ENCODE measurements around the gene COPS6. TPM values are rescaled to one million over a fixed set of nuclear protein-coding genes. Genes with fewer than 3 reads are reported as not detected.

Gene COPS6
- total and polyA plus RNA-seq, 2 donors: 49.1 to 81.1 TPM

DNA sequence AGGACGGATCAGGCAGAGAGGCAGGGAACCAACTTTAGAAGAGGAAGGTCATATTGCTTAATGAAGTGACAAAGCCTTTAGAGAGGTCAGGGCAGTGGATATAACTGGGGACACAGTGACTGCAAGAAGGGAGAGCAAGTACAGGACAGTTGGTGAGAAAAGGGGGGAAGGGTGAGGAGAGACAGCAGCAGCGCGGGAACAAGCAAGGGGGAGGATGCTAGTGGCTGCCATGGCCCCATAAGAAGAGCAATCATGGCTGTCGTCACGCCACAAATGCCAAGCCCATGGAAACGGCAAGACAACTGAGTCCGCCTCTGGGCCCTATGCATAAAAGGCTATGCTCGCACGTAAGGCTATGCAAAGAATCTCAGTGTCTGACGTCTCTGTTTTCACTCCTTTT, 16.3 kb upstream of the COPS6 start:
- 98% methylated on average over 10 of the region's 10 CpGs for WGBS
- Histone ChIP-seq H3K27ac (ENCODE audit: low read depth in 1 of 2, low read length in 1 of 2) (no peak overlapping the region), H3K9me3 (ENCODE audit: control insufficient read depth in 2 of 2, insufficient read depth in 1 of 2, low read length in 1 of 2) (peaks cover 26 to 47% of the 10 kb centered on the region in 2 donors), H3K27me3 (ENCODE audit: control insufficient read depth in 2 of 2, insufficient read depth in 1 of 2, low read length in 1 of 2) (no peaks in the 10 kb centered on the region), H3K36me3 (ENCODE audit: control insufficient read depth in 2 of 2, insufficient read depth in 2 of 2, low read length in 1 of 2) (peaks cover 74 to 86% of the 10 kb centered on the region in 2 donors), H3K4me3 (ENCODE audit: low read length in 2 of 2) (no peak overlapping the region), H3K4me1 (ENCODE audit: control insufficient read depth in 2 of 2, insufficient read depth in 2 of 2, low read length in 2 of 2) (no peaks in the 10 kb centered on the region)
- DNase-seq (ENCODE audit: low read depth in 6 of 9, low spot score in 9 of 9): no peak

DNA sequence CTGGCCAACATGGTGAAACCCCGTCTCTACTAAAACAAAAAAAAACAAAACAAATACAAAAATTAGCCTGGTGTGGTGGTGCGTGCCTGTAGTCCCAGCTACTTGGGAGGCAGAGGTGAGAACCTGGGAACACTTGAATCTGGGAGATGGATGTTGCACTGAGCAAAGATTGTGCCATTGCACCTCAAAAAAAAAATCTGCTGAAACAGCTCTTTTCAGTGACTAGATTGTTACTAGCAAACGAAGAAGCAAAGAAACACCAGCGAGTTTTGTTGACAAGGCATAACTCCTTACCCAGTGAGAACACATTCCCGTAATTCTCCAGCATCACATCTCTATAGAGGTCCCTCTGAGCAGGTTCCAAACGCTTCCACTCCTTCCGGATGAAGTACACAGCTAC, 13.9 kb upstream of the COPS6 start:
- Histone ChIP-seq H3K4me3 (ENCODE audit: low read length in 2 of 2) (no peak overlapping the region), H3K27me3 (ENCODE audit: control insufficient read depth in 2 of 2, insufficient read depth in 1 of 2, low read length in 1 of 2) (no peaks in the 10 kb centered on the region), H3K36me3 (ENCODE audit: control insufficient read depth in 2 of 2, insufficient read depth in 2 of 2, low read length in 1 of 2) (peaks cover 71 to 94% of the 10 kb centered on the region in 2 donors), H3K4me1 (ENCODE audit: control insufficient read depth in 2 of 2, insufficient read depth in 2 of 2, low read length in 2 of 2) (peaks cover 0 to under 1% of the 10 kb centered on the region in 2 donors), H3K9me3 (ENCODE audit: control insufficient read depth in 2 of 2, insufficient read depth in 1 of 2, low read length in 1 of 2) (peaks cover 26 to 43% of the 10 kb centered on the region in 2 donors), H3K27ac (ENCODE audit: low read depth in 1 of 2, low read length in 1 of 2) (no peak overlapping the region)
- WGBS: 96% methylated on average over 7 of the region's 7 CpGs
- DNase-seq (ENCODE audit: low read depth in 6 of 9, low spot score in 9 of 9): no peak

DNA sequence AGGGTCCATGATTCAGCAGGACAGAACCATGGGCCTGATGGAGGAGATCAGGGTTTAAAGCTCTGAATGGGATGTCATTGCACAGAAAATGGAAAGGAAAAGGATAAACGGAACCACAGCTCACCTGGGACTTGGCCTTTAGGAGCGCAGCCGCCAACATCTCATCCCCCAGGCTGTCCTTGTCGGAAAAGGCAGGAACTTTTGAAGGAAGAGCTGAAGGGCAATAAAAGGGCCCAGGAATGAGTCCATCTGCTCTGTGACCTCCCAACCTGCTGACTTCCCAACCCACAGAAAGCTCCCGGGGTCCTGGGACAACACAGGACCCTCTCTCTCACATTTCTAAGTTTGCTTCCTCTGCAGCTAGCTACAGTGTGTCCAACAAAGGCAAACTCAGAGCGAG, 13.4 kb upstream of the COPS6 start:
- Histone ChIP-seq H3K4me1 (ENCODE audit: control insufficient read depth in 2 of 2, insufficient read depth in 2 of 2, low read length in 2 of 2) (peaks cover 3 to 7% of the 10 kb centered on the region in 2 donors), H3K27ac (ENCODE audit: low read depth in 1 of 2, low read length in 1 of 2) (no peak overlapping the region), H3K27me3 (ENCODE audit: control insufficient read depth in 2 of 2, insufficient read depth in 1 of 2, low read length in 1 of 2) (no peaks in the 10 kb centered on the region), H3K9me3 (ENCODE audit: control insufficient read depth in 2 of 2, insufficient read depth in 1 of 2, low read length in 1 of 2) (peaks cover 25 to 37% of the 10 kb centered on the region in 2 donors), H3K36me3 (ENCODE audit: control insufficient read depth in 2 of 2, insufficient read depth in 2 of 2, low read length in 1 of 2) (peaks cover 67 to 90% of the 10 kb centered on the region in 2 donors), H3K4me3 (ENCODE audit: low read length in 2 of 2) (no peak overlapping the region)
- no peak for DNase-seq (ENCODE audit: low read depth in 6 of 9, low spot score in 9 of 9)
- 96% methylated on average over 6 of the region's 6 CpGs for WGBS

DNA sequence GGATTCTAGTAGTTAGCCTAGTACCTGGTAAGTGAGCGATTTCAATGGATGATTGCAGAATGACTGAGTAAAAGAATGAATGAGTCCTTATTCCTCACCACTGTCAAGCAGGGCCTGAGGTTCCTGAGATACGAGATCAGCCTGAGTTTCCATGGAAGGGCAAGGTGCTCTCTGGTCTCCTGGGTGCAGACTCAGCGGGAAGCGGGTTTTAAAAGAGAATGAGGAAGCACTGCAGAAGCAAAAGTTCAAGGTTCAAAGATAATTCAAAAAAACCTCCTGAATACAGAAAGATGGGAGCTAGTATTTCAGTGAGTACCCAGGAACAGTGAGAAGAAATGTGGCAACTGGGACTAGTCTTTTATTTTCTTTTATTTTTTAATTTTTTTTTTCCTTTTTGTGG, 11.6 kb upstream of the COPS6 start:
- DNase-seq (ENCODE audit: low read depth in 6 of 9, low spot score in 9 of 9): no peak
- WGBS: over 99% methylated on average over 4 of the region's 4 CpGs
- H3K4me1 ChIP-seq (ENCODE audit: control insufficient read depth in 2 of 2, insufficient read depth in 2 of 2, low read length in 2 of 2): peaks cover 11 to 12% of the 10 kb centered on the region in 2 donors
- peaks cover 8 to 19% of the 10 kb centered on the region in 2 donors for H3K9me3 ChIP-seq (ENCODE audit: control insufficient read depth in 2 of 2, insufficient read depth in 1 of 2, low read length in 1 of 2)
- peaks cover 49 to 72% of the 10 kb centered on the region in 2 donors for H3K36me3 ChIP-seq (ENCODE audit: control insufficient read depth in 2 of 2, insufficient read depth in 2 of 2, low read length in 1 of 2)
- no peak overlapping the region for H3K27ac ChIP-seq (ENCODE audit: low read depth in 1 of 2, low read length in 1 of 2)
- H3K4me3 ChIP-seq (ENCODE audit: low read length in 2 of 2): no peak overlapping the region
- peaks cover 2 to 4% of the 10 kb centered on the region in 2 donors for H3K27me3 ChIP-seq (ENCODE audit: control insufficient read depth in 2 of 2, insufficient read depth in 1 of 2, low read length in 1 of 2)

GRCh38 chr7:100079024-100079560, 9.7 kb upstream of the COPS6 start:
- H3K27me3 ChIP-seq (ENCODE audit: control insufficient read depth in 2 of 2, insufficient read depth in 1 of 2, low read length in 1 of 2): peaks cover 4 to 23% of the 10 kb centered on the region in 2 donors
- DNase-seq (ENCODE audit: low read depth in 6 of 9, low spot score in 9 of 9): no peak
- WGBS: 97% methylated on average over 7 of the region's 7 CpGs
- H3K9me3 ChIP-seq (ENCODE audit: control insufficient read depth in 2 of 2, insufficient read depth in 1 of 2, low read length in 1 of 2): peaks cover 0 to 2% of the 10 kb centered on the region in 2 donors
- H3K4me1 ChIP-seq (ENCODE audit: control insufficient read depth in 2 of 2, insufficient read depth in 2 of 2, low read length in 2 of 2): peaks cover 11 to 19% of the 10 kb centered on the region in 2 donors
- H3K4me3 ChIP-seq (ENCODE audit: low read length in 2 of 2): no peak overlapping the region
- H3K27ac ChIP-seq (ENCODE audit: low read depth in 1 of 2, low read length in 1 of 2): no peak overlapping the region
- peaks cover 30 to 53% of the 10 kb centered on the region in 2 donors for H3K36me3 ChIP-seq (ENCODE audit: control insufficient read depth in 2 of 2, insufficient read depth in 2 of 2, low read length in 1 of 2)

DNA sequence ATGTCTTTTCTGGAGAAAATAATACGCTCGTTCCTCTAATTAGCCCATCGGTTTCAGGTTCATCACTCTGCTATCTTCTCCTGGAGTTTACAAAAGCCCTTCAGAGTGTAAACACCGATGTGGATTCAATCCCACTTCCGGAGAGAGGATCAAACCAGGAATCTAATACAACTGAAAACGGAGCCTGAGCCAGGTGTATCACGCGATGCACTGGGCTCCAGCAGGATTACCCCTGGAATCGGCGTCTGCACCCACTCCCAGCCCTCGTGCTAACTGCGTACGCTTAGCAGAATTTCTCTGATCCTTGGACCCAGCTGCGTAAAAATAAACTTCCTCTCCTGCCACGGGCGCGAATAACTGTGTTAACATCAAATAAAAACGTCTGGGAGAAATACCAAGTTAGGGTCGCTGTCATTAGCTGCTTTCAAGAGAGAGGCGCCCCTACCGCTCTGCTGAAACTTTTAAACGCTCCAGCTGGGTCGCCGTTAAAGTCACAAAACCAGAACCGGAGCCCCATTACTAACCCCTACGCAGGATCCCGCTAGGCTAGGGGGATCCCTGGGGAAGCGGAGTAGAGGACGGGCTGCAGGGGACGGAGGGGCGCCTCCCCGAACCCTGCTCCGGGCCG, 7.7 kb upstream of the COPS6 start:
- 1% methylated on average over 34 of the region's 34 CpGs for WGBS
- H3K36me3 ChIP-seq (ENCODE audit: control insufficient read depth in 2 of 2, insufficient read depth in 2 of 2, low read length in 1 of 2): peaks cover 12 to 34% of the 10 kb centered on the region in 2 donors
- H3K27me3 ChIP-seq (ENCODE audit: control insufficient read depth in 2 of 2, insufficient read depth in 1 of 2, low read length in 1 of 2): peaks cover 7 to 34% of the 10 kb centered on the region in 2 donors
- no peak for DNase-seq (ENCODE audit: low read depth in 6 of 9, low spot score in 9 of 9)
- no peaks in the 10 kb centered on the region for H3K9me3 ChIP-seq (ENCODE audit: control insufficient read depth in 2 of 2, insufficient read depth in 1 of 2, low read length in 1 of 2)
- peaks cover 11 to 19% of the 10 kb centered on the region in 2 donors for H3K4me1 ChIP-seq (ENCODE audit: control insufficient read depth in 2 of 2, insufficient read depth in 2 of 2, low read length in 2 of 2)
- H3K27ac ChIP-seq (ENCODE audit: low read depth in 1 of 2, low read length in 1 of 2): peak overlapping the region; percentile 64 to 86
- H3K4me3 ChIP-seq (ENCODE audit: low read length in 2 of 2): peak overlapping the region; percentile 81 to 98

- H3K9me3 ChIP-seq (ENCODE audit: control insufficient read depth in 2 of 2, insufficient read depth in 1 of 2, low read length in 1 of 2): no peaks in the 10 kb centered on the region
- WGBS: under 1% methylated on average over 55 of the region's 55 CpGs
- peaks cover 7 to 34% of the 10 kb centered on the region in 2 donors for H3K27me3 ChIP-seq (ENCODE audit: control insufficient read depth in 2 of 2, insufficient read depth in 1 of 2, low read length in 1 of 2)
- peak within 1 kb of the TSS; percentile 81 to 98 for H3K4me3 ChIP-seq (ENCODE audit: low read length in 2 of 2)
- peak within 1 kb of the TSS; percentile 64 to 86 for H3K27ac ChIP-seq (ENCODE audit: low read depth in 1 of 2, low read length in 1 of 2)
- DNase-seq (ENCODE audit: low read depth in 6 of 9, low spot score in 9 of 9): peak; percentile 94 to 99 (median 96)
- peaks cover 11 to 19% of the 10 kb centered on the region in 2 donors for H3K4me1 ChIP-seq (ENCODE audit: control insufficient read depth in 2 of 2, insufficient read depth in 2 of 2, low read length in 2 of 2)
- H3K36me3 ChIP-seq (ENCODE audit: control insufficient read depth in 2 of 2, insufficient read depth in 2 of 2, low read length in 1 of 2): peaks cover 8 to 28% of the 10 kb centered on the region in 2 donors
These were observed 7.2 kb upstream of the COPS6 start, which contains the start of gene ZNF3 for GRCh38 chr7:100081535-100082102. Gene ZNF3 (minus strand): TSS chr7:100081723. CDS start chr7:100077357, 4,366 bp downstream.

- Histone ChIP-seq H3K27ac (ENCODE audit: low read depth in 1 of 2, low read length in 1 of 2) (no peak overlapping the region), H3K36me3 (ENCODE audit: control insufficient read depth in 2 of 2, insufficient read depth in 2 of 2, low read length in 1 of 2) (peaks cover 0 to 16% of the 10 kb centered on the region in 2 donors), H3K4me3 (ENCODE audit: low read length in 2 of 2) (no peak overlapping the region), H3K9me3 (ENCODE audit: control insufficient read depth in 2 of 2, insufficient read depth in 1 of 2, low read length in 1 of 2) (no peaks in the 10 kb centered on the region), H3K4me1 (ENCODE audit: control insufficient read depth in 2 of 2, insufficient read depth in 2 of 2, low read length in 2 of 2) (peaks cover 12 to 19% of the 10 kb centered on the region in 2 donors), H3K27me3 (ENCODE audit: control insufficient read depth in 2 of 2, insufficient read depth in 1 of 2, low read length in 1 of 2) (peaks cover 7 to 34% of the 10 kb centered on the region in 2 donors)
- WGBS: 73% methylated on average over 4 of the region's 4 CpGs
- DNase-seq (ENCODE audit: low read depth in 6 of 9, low spot score in 9 of 9): no peak
These were observed 5.8 kb upstream of the COPS6 start for GRCh38 chr7:100082978-100083377.

- H3K27ac ChIP-seq (ENCODE audit: low read depth in 1 of 2, low read length in 1 of 2): no peak overlapping the region
- peaks cover 7 to 34% of the 10 kb centered on the region in 2 donors for H3K27me3 ChIP-seq (ENCODE audit: control insufficient read depth in 2 of 2, insufficient read depth in 1 of 2, low read length in 1 of 2)
- 90% methylated on average over 3 of the region's 3 CpGs for WGBS
- H3K9me3 ChIP-seq (ENCODE audit: control insufficient read depth in 2 of 2, insufficient read depth in 1 of 2, low read length in 1 of 2): peaks cover 0 to 4% of the 10 kb centered on the region in 2 donors
- H3K36me3 ChIP-seq (ENCODE audit: control insufficient read depth in 2 of 2, insufficient read depth in 2 of 2, low read length in 1 of 2): peaks cover 2 to 3% of the 10 kb centered on the region in 2 donors
- H3K4me1 ChIP-seq (ENCODE audit: control insufficient read depth in 2 of 2, insufficient read depth in 2 of 2, low read length in 2 of 2): peaks cover 20 to 29% of the 10 kb centered on the region in 2 donors
- no peak for DNase-seq (ENCODE audit: low read depth in 6 of 9, low spot score in 9 of 9)
- H3K4me3 ChIP-seq (ENCODE audit: low read length in 2 of 2): no peak overlapping the region
These were observed 3.3 kb upstream of the COPS6 start for GRCh38 chr7:100085515-100085914.
